SK-N-SH (cell line): ENCODE results near the gene MAP4K4. TPM values are rescaled to one million over a fixed set of nuclear protein-coding genes. Genes with fewer than 3 reads are reported as not detected.
"Not testable (repeated sequence)": the region's sequence is repeated elsewhere in the genome, so short reads cannot be mapped to it uniquely, and the experiment has no call there.

Experiments
- CTCF ChIA-PET: fragments of 300-600, 350-600 bp; formaldehyde crosslinking; extraction: SDS; loops from one replicate; lab custom pipeline; 2021; lab: Yijun Ruan, JAX
- POLR2A ChIA-PET: fragments of 350-600 bp; sonication (Branson Sonifier 250); formaldehyde crosslinking; extraction: SDS; loops from one replicate; lab custom pipeline; 2020; ENCODE audit warnings: antibody characterized with exemption, inconsistent platforms; lab: Yijun Ruan, JAX
- DNase-seq: peaks from one replicate; pipeline ENCODE4 v3.0.0; 2012
- H2AFZ ChIP-seq: fragments of 200-600 bp; sonication (generic); 2 replicates; pipeline ENCODE4 v1.8.1; 2016; ENCODE audit warnings: antibody characterized with exemption, mild to moderate bottlenecking, low read depth
- H3F3A ChIP-seq: fragments of 200-600 bp; sonication (generic); replicated peaks from 2 replicates; pipeline ENCODE3; 2016; ENCODE audit warnings: antibody characterized with exemption, mild to moderate bottlenecking; ENCODE audit not compliant: insufficient read depth
- H3K27ac ChIP-seq, 2 experiments: fragments of 200-500 bp in 1 of 2; fragments of 200-600 bp in 1 of 2; sonication (Bioruptor generic) in 1 of 2; sonication (generic), shearing (Covaris generic) in 1 of 2; 2 replicates each; pipeline versions ENCODE4 v1.5.1 to v1.6.1; 2014 to 2016; ENCODE audit warnings: low read depth in 2 of 2, inconsistent platforms in 1 of 2, low read length in 1 of 2, mild to moderate bottlenecking in 1 of 2, mixed read lengths in 1 of 2
- H3K27me3 ChIP-seq: fragments of 200-600 bp; sonication (generic), shearing (Covaris generic); 2 replicates; pipeline ENCODE4 v1.6.1; 2016; ENCODE audit warnings: mixed run types; ENCODE audit not compliant: insufficient read depth
- H3K36me3 ChIP-seq, 2 experiments: fragments of 200-500 bp in 1 of 2; fragments of 200-600 bp in 1 of 2; sonication (Bioruptor generic) in 1 of 2; sonication (generic) in 1 of 2; replicated peaks in 1 of 2; 2 replicates each; pipeline versions ENCODE3 to v1.5.1; 2014 to 2016; ENCODE audit warnings: low read length in 1 of 2, mild to moderate bottlenecking in 1 of 2; ENCODE audit not compliant: insufficient read depth in 2 of 2, control insufficient read depth in 1 of 2
- H3K4me1 ChIP-seq, 2 experiments: fragments of 200-500 bp in 1 of 2; fragments of 200-600 bp in 1 of 2; sonication (Bioruptor generic) in 1 of 2; sonication (generic), shearing (Covaris generic) in 1 of 2; 2 replicates each; pipeline versions ENCODE4 v1.5.1 to v1.6.1; 2014 to 2016; ENCODE audit warnings: low read depth in 1 of 2, low read length in 1 of 2, mixed run types in 1 of 2; ENCODE audit not compliant: insufficient read depth in 2 of 2, control insufficient read depth in 1 of 2
- H3K4me2 ChIP-seq: fragments of 200-600 bp; sonication (generic), shearing (Covaris generic); 2 replicates; pipeline ENCODE4 v1.6.1; 2017; ENCODE audit warnings: mixed run types
- H3K4me3 ChIP-seq, 2 experiments: fragments of 200-500 bp in 1 of 2; fragments of 200-600 bp in 1 of 2; sonication (Bioruptor generic) in 1 of 2; sonication (generic), shearing (Covaris generic) in 1 of 2; 2 replicates each; pipeline versions ENCODE4 v1.5.1 to v1.8.1; 2014 to 2016; ENCODE audit warnings: low read depth in 2 of 2, inconsistent platforms in 1 of 2, low read length in 1 of 2, mild to moderate bottlenecking in 1 of 2, mixed read lengths in 1 of 2, moderate library complexity in 1 of 2
- H3K79me2 ChIP-seq: fragments of 200-600 bp; sonication (generic); 2 replicates; pipeline ENCODE4 v1.8.1; 2017; ENCODE audit warnings: mild to moderate bottlenecking; ENCODE audit not compliant: insufficient read depth
- H3K9ac ChIP-seq: fragments of 200-600 bp; sonication (generic); 2 replicates; pipeline ENCODE4 v1.6.1; 2017; ENCODE audit warnings: mixed run types
- H3K9me2 ChIP-seq: fragments of 200-600 bp; sonication (generic); 2 replicates; pipeline ENCODE4 v1.6.1; 2017; ENCODE audit warnings: mixed run types
- H3K9me3 ChIP-seq: fragments of 200-600 bp; sonication (generic); 2 replicates; pipeline ENCODE4 v1.6.1; 2017; ENCODE audit warnings: mixed run types, mild to moderate bottlenecking, moderate library complexity
- H4K20me1 ChIP-seq: fragments of 200-600 bp; sonication (generic); 2 replicates; pipeline ENCODE4 v1.6.1; 2017; ENCODE audit warnings: mild to moderate bottlenecking, mixed run types; ENCODE audit not compliant: insufficient read depth
- FOSL2 ChIP-seq: IDR thresholded peaks from 2 replicates; pipeline ENCODE4 v1.4.0; 2012; ENCODE audit warnings: low read depth, mild to moderate bottlenecking, moderate library complexity, borderline replicate concordance
- FOXM1 ChIP-seq: IDR thresholded peaks from 2 replicates; pipeline ENCODE4 v1.4.0; 2012; ENCODE audit warnings: low read depth, mild to moderate bottlenecking
- GABPA ChIP-seq: IDR thresholded peaks from 2 replicates; pipeline ENCODE4 v1.4.0; 2012; ENCODE audit warnings: low read depth, mild to moderate bottlenecking
- IRF3 ChIP-seq: fragments of 150-350 bp; IDR thresholded peaks from 2 replicates; pipeline ENCODE4 v1.6.1; 2016; ENCODE audit warnings: mild to moderate bottlenecking, low read depth, low read length
- JUND ChIP-seq: IDR thresholded peaks from 2 replicates; pipeline ENCODE4 v1.4.0; 2012
- MAX ChIP-seq: IDR thresholded peaks from 2 replicates; pipeline ENCODE4 v1.4.0; 2012; ENCODE audit warnings: low read depth
- MEF2A ChIP-seq: IDR thresholded peaks from 2 replicates; pipeline ENCODE4 v1.4.0; 2012; ENCODE audit warnings: low read depth, borderline replicate concordance
- NRF1 ChIP-seq: IDR thresholded peaks from 2 replicates; pipeline ENCODE4 v1.6.1; 2012; ENCODE audit warnings: low read depth, mild to moderate bottlenecking, low read length
- RAD21 ChIP-seq: IDR thresholded peaks from 2 replicates; pipeline ENCODE4 v1.6.1; 2012; ENCODE audit warnings: mild to moderate bottlenecking, low read length
- RFX5 ChIP-seq: IDR thresholded peaks from 2 replicates; pipeline ENCODE4 v1.6.1; 2012; ENCODE audit warnings: mild to moderate bottlenecking, improper control_type of control experiment, low read length
- RXRA ChIP-seq: IDR thresholded peaks from 2 replicates; pipeline ENCODE4 v1.4.0; 2012; ENCODE audit warnings: low read depth, mild to moderate bottlenecking, borderline replicate concordance
- SMC3 ChIP-seq: IDR thresholded peaks from 2 replicates; pipeline ENCODE4 v1.6.1; 2012; ENCODE audit warnings: low read depth, low read length, improper control_type of control experiment
- TEAD4 ChIP-seq: IDR thresholded peaks from 2 replicates; pipeline ENCODE4 v1.4.0; 2012; ENCODE audit warnings: mild to moderate bottlenecking, borderline replicate concordance; ENCODE audit not compliant: insufficient read depth
- USF1 ChIP-seq: IDR thresholded peaks from 2 replicates; pipeline ENCODE4 v1.4.0; 2012; ENCODE audit warnings: low read depth, borderline replicate concordance
- YY1 ChIP-seq: IDR thresholded peaks from 2 replicates; pipeline ENCODE4 v1.4.0; 2012; ENCODE audit warnings: low read depth, mild to moderate bottlenecking
- WGBS: methylation state at CpG from one replicate; pipeline ENCODE4 v1.1.6; 2017; ENCODE audit warnings: low lambda C conversion rate; 5-methylcytosine and 5-hydroxymethylcytosine counted together
- polyA plus RNA-seq, 3 experiments: library from polyadenylated mRNA; depleted of rRNA; stranded (reverse); fragments of >200 nt; gene quantifications; 2 replicates each; pipeline ENCODE4 v1.2.3, GENCODE V29; 2012

Gene MAP4K4
- polyA plus RNA-seq, 1 of the 3 experiments (the other 2 are of a cell fraction), result 72.9 TPM

DNA sequence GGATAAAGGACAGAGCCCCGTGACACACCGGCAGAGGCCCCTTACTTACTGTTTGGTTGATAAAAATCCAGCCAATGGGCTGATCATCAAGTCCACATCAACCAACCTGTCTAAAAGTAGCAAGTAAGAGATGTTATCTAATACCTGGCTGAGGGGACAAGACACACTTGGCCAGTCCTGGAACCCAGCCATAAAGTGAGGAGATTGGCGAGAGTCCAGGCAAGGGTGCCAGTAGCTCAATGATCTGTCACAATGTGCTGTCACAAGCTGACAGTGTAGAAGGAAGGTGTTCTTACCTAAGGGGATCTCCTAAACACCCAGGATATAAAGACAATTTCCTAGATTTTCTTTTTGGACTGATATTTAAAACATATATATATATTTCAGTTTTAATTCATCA, 232.5 kb downstream of the MAP4K4 start:
- no peak for TF ChIP-seq MAX
- no peak for TF ChIP-seq TEAD4
- TF ChIP-seq JUND, result no peak
- TF ChIP-seq FOXM1, result no peak
- no peak for TF ChIP-seq YY1
- no peak for TF ChIP-seq GABPA
- TF ChIP-seq, all 33 proteins: peak for 0
- Histone ChIP-seq H4K20me1 (no peaks in the 10 kb centered on the region), H3F3A (no peaks in the 10 kb centered on the region), H2AFZ (no peak overlapping the region), H3K4me3 (no peak overlapping the region), H3K79me2 (no peaks in the 10 kb centered on the region), H3K27ac (no peak overlapping the region), H3K4me1 (no peaks in the 10 kb centered on the region), H3K9me3 (no peaks in the 10 kb centered on the region), H3K27me3 (no peaks in the 10 kb centered on the region; the same call in 1 of the 2 replicates), H3K9me2 (no peaks in the 10 kb centered on the region), H3K36me3 (no peaks in the 10 kb centered on the region), H3K4me2 (no peak overlapping the region), H3K9ac (no peak overlapping the region)
- POLR2A ChIA-PET, result no interaction called here
- 59% methylated on average over 3 of the region's 3 CpGs for WGBS
- DNase-seq, result no peak
- CTCF ChIA-PET, result no interaction called here

DNA sequence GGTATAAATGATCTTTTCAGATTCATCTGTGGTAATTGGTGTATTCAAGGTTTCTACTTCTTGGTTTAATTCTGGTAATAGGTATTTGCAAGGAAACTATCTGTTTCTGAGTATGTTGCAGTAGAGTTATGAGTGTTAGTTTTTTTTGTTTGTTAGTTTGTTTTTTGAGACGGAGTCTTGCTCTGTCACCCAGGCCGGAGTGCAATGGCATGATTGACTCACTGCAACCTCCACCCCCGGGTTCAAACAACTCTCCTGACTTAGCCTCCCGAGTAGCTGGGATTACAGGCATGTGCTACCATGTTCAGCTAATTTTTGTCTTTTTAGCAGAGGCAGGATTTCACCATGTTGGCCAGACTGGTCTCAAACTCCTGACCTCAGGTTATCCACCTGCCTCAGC, 233.3 kb downstream of the MAP4K4 start:
- Histone ChIP-seq H3K4me1 (no peaks in the 10 kb centered on the region), H3K9me2 (no peaks in the 10 kb centered on the region), H2AFZ (no peak overlapping the region), H4K20me1 (no peaks in the 10 kb centered on the region), H3K36me3 (no peaks in the 10 kb centered on the region), H3F3A (no peaks in the 10 kb centered on the region), H3K4me3 (no peak overlapping the region), H3K79me2 (no peaks in the 10 kb centered on the region), H3K9ac (no peak overlapping the region), H3K27ac (no peak overlapping the region), H3K9me3 (no peaks in the 10 kb centered on the region), H3K27me3 (no peaks in the 10 kb centered on the region; the same call in 1 of the 2 replicates), H3K4me2 (no peak overlapping the region)
- no peak for DNase-seq
- POLR2A ChIA-PET, result no interaction called here
- no peak for TF ChIP-seq SMC3
- TF ChIP-seq RXRA, result no peak
- CTCF ChIA-PET, result no interaction called here
- 22% methylated on average over 4 of the region's 4 CpGs for WGBS

DNA sequence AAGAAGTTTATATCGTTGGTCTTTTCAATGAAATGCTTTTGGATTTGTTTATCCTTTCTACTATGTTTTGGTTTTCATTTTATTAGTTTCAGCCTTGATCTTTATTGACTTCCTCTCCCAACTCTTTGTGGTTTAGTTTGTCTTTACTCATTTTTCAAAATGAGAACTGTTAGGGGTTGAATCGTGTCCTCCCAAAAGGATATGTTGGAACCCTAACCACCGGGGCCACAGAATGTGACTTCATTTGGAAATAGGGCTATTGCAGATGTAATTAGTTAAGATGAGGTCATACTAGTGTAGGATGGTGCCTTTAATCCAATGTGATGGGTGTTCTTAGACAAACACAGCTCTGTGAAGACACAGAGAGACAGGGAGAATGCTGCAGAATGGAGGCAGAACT, 233.9 kb downstream of the MAP4K4 start:
- H3K36me3 ChIP-seq, result no peaks in the 10 kb centered on the region

GRCh38 chr2:101935764-101936163, 238.3 kb downstream of the MAP4K4 start:
- 19% methylated on average over 4 of the region's 4 CpGs for WGBS
- POLR2A ChIA-PET, CTCF ChIA-PET: not testable (repeated sequence)

More for the DNA sequence above, 233.9 kb downstream of the MAP4K4 start:
- H3K27ac ChIP-seq, result no peak overlapping the region
- H3K4me2 ChIP-seq, result no peak overlapping the region
- H3K9me3 ChIP-seq, result no peaks in the 10 kb centered on the region
- WGBS, result 3% methylated on average over 3 of the region's 3 CpGs
- no peaks in the 10 kb centered on the region for H4K20me1 ChIP-seq
- POLR2A ChIA-PET, result no interaction called here
- no peak for DNase-seq
- no peaks in the 10 kb centered on the region for H3K4me1 ChIP-seq
- no peak overlapping the region for H3K4me3 ChIP-seq
- H2AFZ ChIP-seq, result no peak overlapping the region
- no peaks in the 10 kb centered on the region for H3K79me2 ChIP-seq
- H3K9me2 ChIP-seq, result no peaks in the 10 kb centered on the region
- no peak overlapping the region for H3K9ac ChIP-seq
- CTCF ChIA-PET, result no interaction called here
- H3F3A ChIP-seq, result no peaks in the 10 kb centered on the region
- no peaks in the 10 kb centered on the region; the same call in 1 of the 2 replicates for H3K27me3 ChIP-seq
- TF ChIP-seq MEF2A, result no peak
- no peak for TF ChIP-seq FOXM1
- TF ChIP-seq RAD21, result no peak
- TF ChIP-seq RFX5, result no peak
- TF ChIP-seq USF1, result no peak
- TF ChIP-seq IRF3, result no peak
- TF ChIP-seq NRF1, result no peak
- no peak for TF ChIP-seq GABPA
- TF ChIP-seq FOSL2, result no peak

More at GRCh38 chr2:101935764-101936163, 238.3 kb downstream of the MAP4K4 start:
- H3K79me2 ChIP-seq, H3F3A ChIP-seq, H3K36me3 ChIP-seq, H4K20me1 ChIP-seq, H3K27ac ChIP-seq, H3K4me3 ChIP-seq, H3K27me3 ChIP-seq, DNase-seq, H3K4me2 ChIP-seq, H3K9me2 ChIP-seq, H3K9me3 ChIP-seq, H2AFZ ChIP-seq, H3K4me1 ChIP-seq, H3K9ac ChIP-seq: not testable (repeated sequence)
